ENCODE data around the gene MADD.
"Not testable (repeated sequence)": the region's sequence is repeated elsewhere in the genome, so short reads cannot be mapped to it uniquely, and the experiment has no call there.

The MADD gene

GRCh38 chr11:47278058-47278457 is 8.1 kb downstream of the MADD start:
- DNase-seq = no peak

- no peak for DNase-seq
Observed at GRCh38 chr11:47278769-47279168, 8.8 kb downstream of the MADD start.

GRCh38 chr11:47280099-47280498 is 10.2 kb downstream of the MADD start:
- DNase-seq = no peak

GRCh38 chr11:47280860-47281259 is 10.9 kb downstream of the MADD start:
- no peak for DNase-seq

GRCh38 chr11:47282462-47282861 is 12.5 kb downstream of the MADD start:
- no peak for DNase-seq

GRCh38 chr11:47284151-47284550 is 14.2 kb downstream of the MADD start:
- no peak for DNase-seq

GRCh38 chr11:47285969-47286770 is 16.2 kb downstream of the MADD start:
- no peak for DNase-seq

- DNase-seq = no peak
Observed at GRCh38 chr11:47288066-47288465, 18.1 kb downstream of the MADD start.

- DNase-seq = no peak
Observed at GRCh38 chr11:47289856-47290255, 19.9 kb downstream of the MADD start.

- no peak for DNase-seq
Observed at GRCh38 chr11:47295385-47295784, 25.5 kb downstream of the MADD start.

GRCh38 chr11:47296045-47296444 is 26.1 kb downstream of the MADD start:
- DNase-seq = no peak

GRCh38 chr11:47299078-47299477 is 29.1 kb downstream of the MADD start:
- DNase-seq = no peak

- no peak for DNase-seq
Observed at GRCh38 chr11:47302853-47303252, 32.9 kb downstream of the MADD start.

- no peak for DNase-seq
Observed at GRCh38 chr11:47305734-47306483, 36.0 kb downstream of the MADD start.

GRCh38 chr11:47306484-47306844 is 36.5 kb downstream of the MADD start:
- no peak for DNase-seq

GRCh38 chr11:47308050-47308823 is 38.3 kb downstream of the MADD start:
- no peak for DNase-seq

- DNase-seq = no peak
Observed at GRCh38 chr11:47314992-47315391, 45.1 kb downstream of the MADD start.

GRCh38 chr11:47316501-47316900 is 46.6 kb downstream of the MADD start:
- not testable (repeated sequence) for DNase-seq

- DNase-seq = no peak
Observed at GRCh38 chr11:47317064-47317828, 47.3 kb downstream of the MADD start.

GRCh38 chr11:47318166-47318565 is 48.2 kb downstream of the MADD start:
- no peak for DNase-seq

GRCh38 chr11:47324520-47324919 is 54.6 kb downstream of the MADD start:
- DNase-seq = no peak

- no peak for DNase-seq
Observed at GRCh38 chr11:47325271-47326041, 55.5 kb downstream of the MADD start.

Measured in activated naive CD4-positive, alpha-beta T cell treated with Interleukin-2 at 50 U/mL for 16 hours (primary cell).